OCI-LY3 (cell line): ENCODE measurements around the gene CNIH4.

Experiments
- H2AFZ ChIP-seq: fragments of 200-600, 300-600 bp; shearing (Covaris generic); 2 replicates; pipeline ENCODE4 v1.6.0; 2014; ENCODE audit warnings: antibody characterized with exemption, low read depth, low read length
- H3K27ac ChIP-seq: fragments of 200-600, 300-600 bp; sonication (generic); 2 replicates; pipeline ENCODE4 v1.5.1; 2014; ENCODE audit warnings: mild to moderate bottlenecking, low read length, moderate library complexity, mixed read lengths
- H3K27me3 ChIP-seq: fragments of 200-600, 300-600 bp; sonication (generic); 2 replicates; pipeline ENCODE4 v1.6.1; 2014; ENCODE audit warnings: low read depth, low read length, mixed read lengths
- H3K36me3 ChIP-seq: fragments of 200-600, 300-600 bp; sonication (generic); replicated peaks from 2 replicates; pipeline ENCODE3; 2014; ENCODE audit warnings: low read depth, low read length, mixed read lengths
- H3K4me1 ChIP-seq: fragments of 300-600, 200-600 bp; sonication (generic); 2 replicates; pipeline ENCODE4 v1.6.1; 2014; ENCODE audit warnings: low read length, mixed read lengths
- H3K4me2 ChIP-seq: fragments of 200-600, 300-600 bp; sonication (generic); 2 replicates; pipeline ENCODE4 v1.6.1; 2014; ENCODE audit warnings: low read length, mixed read lengths
- H3K4me3 ChIP-seq: fragments of 300-600, 200-600 bp; sonication (generic); 2 replicates; pipeline ENCODE4 v1.5.1; 2014; ENCODE audit warnings: antibody characterized with exemption, mild to moderate bottlenecking, low read length, moderate library complexity
- H3K79me2 ChIP-seq: fragments of 300-600, 200-600 bp; shearing (Covaris generic); 2 replicates; pipeline ENCODE4 v1.6.1; 2014; ENCODE audit warnings: mild to moderate bottlenecking, low read length, mixed read lengths
- H3K9ac ChIP-seq: fragments of 300-600, 200-600 bp; shearing (Covaris generic); 2 replicates; pipeline ENCODE4 v1.6.0; 2014; ENCODE audit warnings: mild to moderate bottlenecking, low read length, moderate library complexity
- H3K9me3 ChIP-seq: fragments of 200-600, 300-600 bp; shearing (Covaris generic); 2 replicates; pipeline ENCODE4 v1.6.1; 2014; ENCODE audit warnings: low read length, mixed read lengths; ENCODE audit not compliant: insufficient read depth
- H4K20me1 ChIP-seq: fragments of 200-600, 300-600 bp; sonication (generic); 2 replicates; pipeline ENCODE4 v1.6.1; 2016; ENCODE audit warnings: low read length, mixed read lengths; ENCODE audit not compliant: insufficient read depth
- EZH2phosphoT487 ChIP-seq: fragments of 200-600 bp; shearing (Covaris generic); IDR thresholded peaks from 2 replicates; pipeline ENCODE4 v1.6.1; 2018; ENCODE audit warnings: antibody characterized with exemption, mixed run types, low read depth
- TF ChIP-seq, protein P1 (sequence below): fragments of 200-600, 300-600 bp; sonication (generic); IDR thresholded peaks from 2 replicates; pipeline ENCODE4 v1.5.1; 2014; ENCODE audit warnings: antibody characterized with exemption, low read length, low read depth

The CNIH4 gene

DNA sequence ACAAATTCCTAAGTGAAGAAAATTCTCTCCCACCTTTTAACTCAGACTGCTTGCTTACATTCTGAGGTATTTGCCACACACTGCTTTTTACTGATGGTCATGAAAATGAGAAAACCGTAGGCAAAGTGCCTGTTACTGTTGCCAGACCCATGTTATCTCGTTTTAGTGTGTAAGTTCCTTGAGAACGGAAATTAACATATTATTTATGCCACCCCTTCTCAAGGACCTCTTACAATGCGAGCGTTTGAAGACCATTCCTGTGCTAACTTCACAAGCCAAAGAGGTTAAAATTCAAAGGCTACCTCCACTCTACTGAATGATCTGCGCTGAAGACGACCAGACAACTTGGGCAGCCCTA lies 27.2 kb upstream of the CNIH4 start:
- H4K20me1 ChIP-seq = no peaks in the 10 kb centered on the region
- H3K79me2 ChIP-seq = peaks cover 48% of the 10 kb centered on the region
- peak overlapping the region; percentile 81 for H3K9ac ChIP-seq
- no peaks in the 10 kb centered on the region for H3K9me3 ChIP-seq
- TF ChIP-seq, protein P1, sequence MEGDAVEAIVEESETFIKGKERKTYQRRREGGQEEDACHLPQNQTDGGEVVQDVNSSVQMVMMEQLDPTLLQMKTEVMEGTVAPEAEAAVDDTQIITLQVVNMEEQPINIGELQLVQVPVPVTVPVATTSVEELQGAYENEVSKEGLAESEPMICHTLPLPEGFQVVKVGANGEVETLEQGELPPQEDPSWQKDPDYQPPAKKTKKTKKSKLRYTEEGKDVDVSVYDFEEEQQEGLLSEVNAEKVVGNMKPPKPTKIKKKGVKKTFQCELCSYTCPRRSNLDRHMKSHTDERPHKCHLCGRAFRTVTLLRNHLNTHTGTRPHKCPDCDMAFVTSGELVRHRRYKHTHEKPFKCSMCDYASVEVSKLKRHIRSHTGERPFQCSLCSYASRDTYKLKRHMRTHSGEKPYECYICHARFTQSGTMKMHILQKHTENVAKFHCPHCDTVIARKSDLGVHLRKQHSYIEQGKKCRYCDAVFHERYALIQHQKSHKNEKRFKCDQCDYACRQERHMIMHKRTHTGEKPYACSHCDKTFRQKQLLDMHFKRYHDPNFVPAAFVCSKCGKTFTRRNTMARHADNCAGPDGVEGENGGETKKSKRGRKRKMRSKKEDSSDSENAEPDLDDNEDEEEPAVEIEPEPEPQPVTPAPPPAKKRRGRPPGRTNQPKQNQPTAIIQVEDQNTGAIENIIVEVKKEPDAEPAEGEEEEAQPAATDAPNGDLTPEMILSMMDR = no peak
- no peak for TF ChIP-seq EZH2phosphoT487
- peak overlapping the region; percentile 83 for H3K4me3 ChIP-seq
- no peaks in the 10 kb centered on the region for H3K27me3 ChIP-seq
- H2AFZ ChIP-seq = peak overlapping the region; percentile 91
- H3K4me1 ChIP-seq = peaks cover 34% of the 10 kb centered on the region
- H3K36me3 ChIP-seq = peaks cover 6% of the 10 kb centered on the region
- H3K27ac ChIP-seq = peak overlapping the region; percentile 73
- peak overlapping the region; percentile 89 for H3K4me2 ChIP-seq

DNA sequence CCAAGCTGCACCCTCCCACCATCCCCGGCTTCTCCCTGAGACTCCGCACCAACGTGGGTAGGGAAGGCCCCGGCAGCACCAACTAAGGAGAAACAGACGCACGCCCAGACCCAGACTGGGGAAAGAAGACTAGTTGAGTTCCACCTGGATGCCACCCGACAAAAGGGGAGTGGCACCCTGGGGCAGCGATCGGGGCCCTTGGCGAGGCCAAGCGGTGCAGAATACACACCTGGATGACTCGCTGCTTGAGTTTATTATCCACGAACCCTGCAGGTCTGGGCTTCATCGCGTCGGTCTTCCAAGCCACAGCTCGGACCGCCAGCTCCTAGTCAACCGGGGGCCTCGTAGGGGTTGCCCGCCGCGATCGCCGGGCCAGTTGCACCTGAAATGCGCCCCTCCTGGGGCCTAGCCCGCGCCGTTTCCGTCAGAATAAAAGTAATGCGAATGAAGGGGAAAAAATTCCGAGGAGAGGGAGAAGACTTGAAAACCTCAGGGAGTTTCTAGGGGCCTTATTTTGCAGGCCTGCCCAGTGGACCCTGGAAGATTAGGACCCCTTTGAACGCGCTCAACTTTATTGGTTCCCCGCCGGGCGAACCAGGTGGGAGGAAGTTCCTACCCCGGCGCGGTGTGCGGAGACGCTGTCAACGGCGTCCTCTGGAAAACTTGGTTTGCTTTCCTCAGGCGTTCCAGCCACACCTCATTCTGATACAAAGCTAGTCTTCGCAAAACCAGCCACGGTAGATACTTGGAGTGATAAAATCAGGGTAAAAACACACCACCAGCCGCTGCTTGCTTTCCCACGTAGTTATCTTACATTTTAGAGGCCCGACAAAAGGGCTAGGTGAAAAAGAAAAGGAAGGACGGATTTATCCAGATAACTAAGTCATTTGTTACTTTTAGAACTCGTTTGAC lies 26.6 kb upstream of the CNIH4 start, which contains the start of gene NVL:
Gene NVL, minus strand, starts transcription at position 331 of the 912 bp plus-strand sequence. Its CDS starts 45 bp downstream, at position 286.
- H3K79me2 ChIP-seq = peaks cover 45% of the 10 kb centered on the region

GRCh38 chr1:224331326-224331725 lies 25.4 kb upstream of the CNIH4 start:
- peaks cover 37% of the 10 kb centered on the region for H3K4me1 ChIP-seq
- H3K4me2 ChIP-seq = peak overlapping the region; percentile 89
- H3K4me3 ChIP-seq = peak overlapping the region; percentile 83; the same call in 1 of the 2 replicates
- H3K9ac ChIP-seq = no peak overlapping the region
- TF ChIP-seq, protein P1 = no peak
- TF ChIP-seq EZH2phosphoT487 = no peak
- H3K27me3 ChIP-seq = no peaks in the 10 kb centered on the region
- peaks cover 36% of the 10 kb centered on the region for H3K79me2 ChIP-seq
- H2AFZ ChIP-seq = no peak overlapping the region
- no peaks in the 10 kb centered on the region for H3K9me3 ChIP-seq
- H3K36me3 ChIP-seq = peaks cover 3% of the 10 kb centered on the region
- H4K20me1 ChIP-seq = no peaks in the 10 kb centered on the region
- H3K27ac ChIP-seq = no peak overlapping the region

More for the DNA sequence above, 26.6 kb upstream of the CNIH4 start, which contains the start of gene NVL:
- Histone ChIP-seq H3K27me3 (no peaks in the 10 kb centered on the region), H2AFZ (peak within 1 kb of the TSS; percentile 91), H4K20me1 (no peaks in the 10 kb centered on the region), H3K36me3 (peaks cover 6% of the 10 kb centered on the region), H3K4me1 (peaks cover 37% of the 10 kb centered on the region), H3K9me3 (no peaks in the 10 kb centered on the region), H3K27ac (peak within 1 kb of the TSS; percentile 73), H3K4me2 (peak within 1 kb of the TSS; percentile 89), H3K4me3 (peak within 1 kb of the TSS; percentile 83), H3K9ac (peak within 1 kb of the TSS; percentile 81)
- no peak for TF ChIP-seq EZH2phosphoT487
- TF ChIP-seq, protein P1 = no peak

DNA sequence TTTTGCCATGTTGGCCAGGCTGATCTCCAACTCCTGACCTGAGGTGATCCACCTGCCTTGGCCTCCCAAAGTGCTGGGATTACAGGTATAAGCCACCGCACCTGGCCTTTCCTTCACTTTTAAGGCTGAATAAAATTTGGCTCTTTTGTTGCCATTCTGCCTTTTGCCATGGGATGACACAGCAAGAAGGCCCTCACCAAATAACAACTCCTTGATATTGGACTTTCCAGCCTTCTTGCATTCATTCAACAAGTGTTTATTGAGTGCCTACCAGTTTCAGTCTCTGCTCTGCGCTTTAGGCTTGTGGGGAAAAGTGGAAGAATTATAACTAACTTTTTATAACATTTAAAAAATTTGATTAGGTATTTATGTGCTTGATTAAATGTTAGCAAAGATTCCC lies 24.9 kb upstream of the CNIH4 start:
- no peak overlapping the region for H3K27ac ChIP-seq
- H4K20me1 ChIP-seq = no peaks in the 10 kb centered on the region
- no peak overlapping the region for H2AFZ ChIP-seq
- no peak for TF ChIP-seq EZH2phosphoT487
- TF ChIP-seq, protein P1 = no peak
- H3K4me3 ChIP-seq = no peak overlapping the region
- peaks cover 37% of the 10 kb centered on the region for H3K4me1 ChIP-seq
- H3K4me2 ChIP-seq = no peak overlapping the region
- H3K9ac ChIP-seq = no peak overlapping the region
- H3K9me3 ChIP-seq = no peaks in the 10 kb centered on the region
- peaks cover 3% of the 10 kb centered on the region for H3K36me3 ChIP-seq
- peaks cover 31% of the 10 kb centered on the region for H3K79me2 ChIP-seq
- H3K27me3 ChIP-seq = no peaks in the 10 kb centered on the region
